GM21515 (cell line): ENCODE measurements around the gene NFATC1.
"Not testable (repeated sequence)": the region's sequence is repeated elsewhere in the genome, so short reads cannot be mapped to it uniquely, and the experiment has no call there.

ENCODE experiments used
- ATAC-seq: cut with Tn5 transposase; IDR thresholded peaks from one replicate; pipeline ENCODE4 v1.9.1; 2021; ENCODE audit not compliant: unreplicated experiment

Gene NFATC1

GRCh38 chr18:79470547-79470946 lies 74.8 kb downstream of the NFATC1 start:
- no peak for ATAC-seq

GRCh38 chr18:79471046-79471445 lies 75.3 kb downstream of the NFATC1 start:
- no peak for ATAC-seq

- ATAC-seq, result no peak
Measured at GRCh38 chr18:79471597-79471996, 75.9 kb downstream of the NFATC1 start.

- ATAC-seq, result no peak
Measured at GRCh38 chr18:79472176-79472575, 76.4 kb downstream of the NFATC1 start.

GRCh38 chr18:79472946-79473345 lies 77.2 kb downstream of the NFATC1 start:
- ATAC-seq, result no peak

- no peak for ATAC-seq
Measured at GRCh38 chr18:79476031-79476917, 80.5 kb downstream of the NFATC1 start.

GRCh38 chr18:79476918-79477571 lies 81.3 kb downstream of the NFATC1 start:
- ATAC-seq, result no peak

GRCh38 chr18:79477711-79478483 lies 82.2 kb downstream of the NFATC1 start:
- no peak for ATAC-seq

GRCh38 chr18:79478484-79479115 lies 82.9 kb downstream of the NFATC1 start:
- ATAC-seq, result no peak

- no peak for ATAC-seq
Measured at GRCh38 chr18:79479116-79479760, 83.5 kb downstream of the NFATC1 start.

GRCh38 chr18:79479761-79480161 lies 84.0 kb downstream of the NFATC1 start:
- no peak for ATAC-seq

- no peak for ATAC-seq
Measured at GRCh38 chr18:79480171-79481045, 84.7 kb downstream of the NFATC1 start.

- no peak for ATAC-seq
Measured at GRCh38 chr18:79481046-79481790, 85.5 kb downstream of the NFATC1 start.

- not testable (repeated sequence) for ATAC-seq
Measured at GRCh38 chr18:79483393-79483792, 87.7 kb downstream of the NFATC1 start.

- ATAC-seq, result no peak
Measured at GRCh38 chr18:79483971-79484491, 88.3 kb downstream of the NFATC1 start.

- no peak for ATAC-seq
Measured at GRCh38 chr18:79484661-79485621, 89.2 kb downstream of the NFATC1 start.

GRCh38 chr18:79485788-79486355 lies 90.1 kb downstream of the NFATC1 start:
- no peak for ATAC-seq
